GM12865 (cell line): Measurements from ENCODE around the gene TP53INP2.
"Not testable (repeated sequence)": the region's sequence is repeated elsewhere in the genome, so short reads cannot be mapped to it uniquely, and the experiment has no call there.

Source experiments
- DNase-seq: peaks from one replicate; pipeline ENCODE4 v3.0.0; 2010; ENCODE audit warnings: low read depth
- H3K4me3 ChIP-seq: 2 replicates; pipeline ENCODE4 v1.5.1; 2011; ENCODE audit warnings: mild to moderate bottlenecking, low read depth, low read length, control low read depth
- TF ChIP-seq, protein P1 (sequence below): IDR thresholded peaks from 2 replicates; pipeline ENCODE4 v1.5.1; 2011; ENCODE audit warnings: low read length, control low read depth, low read depth, inconsistent platforms; ENCODE audit not compliant: insufficient read depth; ENCODE audit errors: missing control alignments

Gene TP53INP2

DNA sequence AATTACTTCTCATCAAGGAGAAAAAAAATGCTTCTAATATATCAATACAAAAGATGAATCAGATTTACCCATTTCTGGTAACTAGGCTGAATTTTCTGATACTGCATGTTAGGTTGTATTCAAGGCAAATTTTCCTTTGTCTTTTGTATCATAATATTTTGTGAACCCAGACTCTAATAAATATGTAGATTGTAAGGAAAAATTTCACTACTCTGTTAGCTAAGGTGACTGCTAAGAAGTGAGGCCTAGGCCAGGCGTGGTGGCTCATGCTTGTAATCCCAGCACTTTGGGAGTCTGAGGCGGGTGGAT lies 12.7 kb downstream of the TP53INP2 start:
- TF ChIP-seq, protein P1, sequence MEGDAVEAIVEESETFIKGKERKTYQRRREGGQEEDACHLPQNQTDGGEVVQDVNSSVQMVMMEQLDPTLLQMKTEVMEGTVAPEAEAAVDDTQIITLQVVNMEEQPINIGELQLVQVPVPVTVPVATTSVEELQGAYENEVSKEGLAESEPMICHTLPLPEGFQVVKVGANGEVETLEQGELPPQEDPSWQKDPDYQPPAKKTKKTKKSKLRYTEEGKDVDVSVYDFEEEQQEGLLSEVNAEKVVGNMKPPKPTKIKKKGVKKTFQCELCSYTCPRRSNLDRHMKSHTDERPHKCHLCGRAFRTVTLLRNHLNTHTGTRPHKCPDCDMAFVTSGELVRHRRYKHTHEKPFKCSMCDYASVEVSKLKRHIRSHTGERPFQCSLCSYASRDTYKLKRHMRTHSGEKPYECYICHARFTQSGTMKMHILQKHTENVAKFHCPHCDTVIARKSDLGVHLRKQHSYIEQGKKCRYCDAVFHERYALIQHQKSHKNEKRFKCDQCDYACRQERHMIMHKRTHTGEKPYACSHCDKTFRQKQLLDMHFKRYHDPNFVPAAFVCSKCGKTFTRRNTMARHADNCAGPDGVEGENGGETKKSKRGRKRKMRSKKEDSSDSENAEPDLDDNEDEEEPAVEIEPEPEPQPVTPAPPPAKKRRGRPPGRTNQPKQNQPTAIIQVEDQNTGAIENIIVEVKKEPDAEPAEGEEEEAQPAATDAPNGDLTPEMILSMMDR, result no peak
- no peak overlapping the region for H3K4me3 ChIP-seq
- no peak for DNase-seq

DNA sequence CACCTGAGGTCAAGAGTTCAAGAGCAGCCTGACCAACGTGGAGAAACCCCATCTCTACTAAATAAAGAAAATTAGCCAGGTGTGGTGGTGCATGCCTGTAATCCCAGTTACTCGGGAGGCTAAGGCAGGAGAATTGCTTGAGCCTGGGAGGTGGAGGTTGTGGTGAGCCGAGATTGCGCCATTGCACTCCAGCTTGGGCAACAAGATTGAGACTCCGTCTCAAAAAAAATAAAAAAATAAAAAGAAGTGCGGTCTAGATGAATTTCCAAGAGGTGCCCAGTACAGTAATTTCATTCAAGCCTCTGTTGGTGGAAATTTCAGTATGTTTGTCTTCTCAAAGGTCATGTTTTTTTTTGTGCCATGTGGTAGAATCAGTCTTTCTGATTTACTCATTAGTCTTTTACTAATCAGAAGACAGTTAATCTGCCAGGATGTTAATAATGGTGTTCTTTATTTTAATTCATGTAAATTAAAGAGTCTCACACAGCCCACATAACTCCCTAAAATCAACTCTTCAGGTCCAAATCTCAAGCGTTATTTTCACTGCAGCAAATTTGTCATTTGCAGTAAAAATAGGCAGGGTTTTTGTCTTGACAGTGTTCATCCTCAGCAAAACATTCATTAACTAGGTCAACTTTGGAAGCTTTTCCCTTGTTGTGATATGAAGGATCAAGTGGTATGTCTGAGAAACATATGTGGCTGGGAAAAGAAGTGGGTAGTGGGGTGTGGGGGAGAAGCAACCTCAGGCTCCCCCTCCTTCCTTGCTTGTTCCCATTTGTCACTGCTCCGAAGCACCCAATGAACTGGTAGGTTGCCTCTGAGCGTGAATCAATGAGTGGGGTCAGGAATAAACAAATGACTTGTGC lies 13.3 kb downstream of the TP53INP2 start:
- TF ChIP-seq, protein P1, result no peak
- no peak for DNase-seq
- H3K4me3 ChIP-seq, result no peak overlapping the region

DNA sequence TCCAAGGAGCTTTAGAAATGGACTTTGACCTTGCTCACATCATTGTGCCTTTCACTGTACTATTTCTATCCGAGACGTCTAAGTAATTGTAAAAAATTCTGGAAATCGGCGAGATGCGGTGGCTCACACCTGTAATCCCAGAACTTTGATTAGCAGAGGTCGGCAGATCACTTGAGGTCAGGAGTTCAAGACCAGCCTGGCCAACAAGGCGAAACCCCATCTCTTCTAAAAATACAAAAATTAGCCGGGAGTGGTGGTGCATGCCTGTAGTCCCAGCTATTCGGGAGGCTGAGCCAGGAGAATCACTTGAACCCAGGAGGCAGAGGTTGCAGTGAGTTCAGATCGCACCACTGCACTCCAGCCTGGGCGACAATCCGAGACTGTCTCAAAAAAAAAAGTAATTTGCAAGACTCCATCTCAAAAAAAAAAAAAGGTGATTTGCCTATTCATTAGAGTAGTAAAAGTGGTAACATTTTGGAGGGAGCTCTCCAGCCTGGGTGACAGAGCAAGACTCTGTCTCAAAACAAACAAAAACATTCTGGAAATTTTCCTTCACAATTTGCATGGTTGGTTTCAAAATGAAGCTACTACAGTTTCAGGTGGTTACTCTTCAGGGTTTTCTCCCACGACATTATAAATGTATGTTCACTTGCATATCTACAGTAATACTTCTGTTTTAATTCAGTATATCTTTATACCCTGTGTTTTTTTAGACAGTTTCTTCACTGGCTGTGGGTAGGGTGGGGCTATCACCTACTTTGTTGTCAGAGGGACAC lies 15.3 kb downstream of the TP53INP2 start:
- peak; percentile 91 for DNase-seq
- peak overlapping the region; percentile 32; the same call in 1 of the 2 replicates for H3K4me3 ChIP-seq

- peak; percentile 41 for DNase-seq
- TF ChIP-seq, protein P1, result no peak
- H3K4me3 ChIP-seq, result no peak overlapping the region
Measured at GRCh38 chr20:34720266-34720665, 16.1 kb downstream of the TP53INP2 start.

- H3K4me3 ChIP-seq, DNase-seq: not testable (repeated sequence)
Measured at GRCh38 chr20:34722560-34722959, 18.4 kb downstream of the TP53INP2 start.

DNA sequence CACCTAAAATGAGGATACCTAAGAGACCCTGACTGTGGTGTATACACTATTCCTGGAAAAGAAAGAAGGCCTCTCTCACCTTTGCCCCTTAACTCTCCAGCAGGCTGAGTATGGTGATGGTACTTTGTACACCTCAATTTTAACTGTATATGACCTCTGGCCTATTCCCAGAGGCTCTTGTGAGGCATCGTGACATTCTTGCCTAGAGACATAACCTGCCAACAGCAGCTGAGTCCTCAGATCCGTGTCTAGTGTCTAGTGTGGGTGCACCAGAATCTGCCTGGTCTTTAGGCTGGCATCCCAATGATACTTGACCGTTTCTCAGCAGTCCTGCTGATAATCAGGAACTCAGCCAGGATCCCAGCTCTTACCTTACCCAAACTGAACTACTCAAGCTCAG lies 20.0 kb downstream of the TP53INP2 start:
- no peak for DNase-seq
- TF ChIP-seq, protein P1, result no peak
- H3K4me3 ChIP-seq, result no peak overlapping the region

GRCh38 chr20:34729416-34729815 lies 25.3 kb downstream of the TP53INP2 start:
- no peak overlapping the region for H3K4me3 ChIP-seq
- DNase-seq, result no peak
- TF ChIP-seq, protein P1, result no peak

- TF ChIP-seq, protein P1, result no peak
- no peak for DNase-seq
- H3K4me3 ChIP-seq, result no peak overlapping the region
Measured at GRCh38 chr20:34732523-34732922, 28.4 kb downstream of the TP53INP2 start.
